RWPE2 (cell line): Measurements from ENCODE around the gene CEP250.
"Not testable (repeated sequence)": the region's sequence is repeated elsewhere in the genome, so short reads cannot be mapped to it uniquely, and the experiment has no call there.

ENCODE experiments used
- ATAC-seq: fragments of 200-7000 bp; cut with Tn5 transposase; 3 replicates; pipeline ENCODE4 v1.9.1; 2021; ENCODE audit warnings: low read depth
- DNase-seq: peaks from one replicate; pipeline ENCODE4 v3.0.0-alpha.2; 2020; ENCODE audit warnings: low spot score
- H3K27ac ChIP-seq: fragments of 450-650 bp; 2 replicates; pipeline ENCODE4 v1.5.1; 2017; ENCODE audit warnings: mild to moderate bottlenecking; ENCODE audit not compliant: poor library complexity, severe bottlenecking
- H3K27me3 ChIP-seq: fragments of 250-450 bp; sonication (Bioruptor Pico); 2 replicates; pipeline ENCODE4 v1.5.1; 2021; ENCODE audit warnings: mild to moderate bottlenecking, moderate library complexity; ENCODE audit not compliant: insufficient read depth, poor library complexity, severe bottlenecking
- H3K36me3 ChIP-seq: fragments of 250-450 bp; sonication (Bioruptor Pico); 2 replicates; pipeline ENCODE4 v1.5.1; 2020; ENCODE audit warnings: low read depth, mild to moderate bottlenecking, moderate library complexity
- H3K4me1 ChIP-seq: fragments of 250-450 bp; sonication (Bioruptor Pico); 2 replicates; pipeline ENCODE4 v1.5.1; 2021; ENCODE audit warnings: mild to moderate bottlenecking, moderate library complexity; ENCODE audit not compliant: insufficient read depth, poor library complexity, severe bottlenecking
- H3K4me3 ChIP-seq: fragments of 250-450 bp; sonication (Bioruptor Pico); 2 replicates; pipeline ENCODE4 v1.5.1; 2021; ENCODE audit warnings: mild to moderate bottlenecking, moderate library complexity; ENCODE audit not compliant: severe bottlenecking
- H3K9me3 ChIP-seq: fragments of 250-450 bp; sonication (Bioruptor Pico); 2 replicates; pipeline ENCODE4 v1.5.1; 2021; ENCODE audit warnings: mild to moderate bottlenecking, moderate library complexity; ENCODE audit not compliant: severe bottlenecking
- CTCF ChIP-seq: fragments of 450-650 bp; IDR thresholded peaks from one replicate; pipeline ENCODE4 v1.5.1; 2017; ENCODE audit warnings: mild to moderate bottlenecking, moderate library complexity; ENCODE audit not compliant: poor library complexity, severe bottlenecking

The CEP250 gene

GRCh38 chr20:35446356-35447078, 8.9 kb upstream of the CEP250 start:
- peaks cover 26% of the 10 kb centered on the region for H3K4me1 ChIP-seq
- ATAC-seq (no peak), DNase-seq (no peak)
- H3K36me3 ChIP-seq: no peaks in the 10 kb centered on the region
- H3K27ac ChIP-seq: peak overlapping the region; percentile 8
- H3K9me3 ChIP-seq: no peaks in the 10 kb centered on the region
- no peaks in the 10 kb centered on the region for H3K27me3 ChIP-seq
- no peak overlapping the region for H3K4me3 ChIP-seq
- TF ChIP-seq CTCF: no peak

- H3K4me3 ChIP-seq: no peak overlapping the region
- H3K4me1 ChIP-seq: peaks cover 33% of the 10 kb centered on the region
- H3K27me3 ChIP-seq: no peaks in the 10 kb centered on the region
- peak overlapping the region; percentile 8 for H3K27ac ChIP-seq
- H3K9me3 ChIP-seq: no peaks in the 10 kb centered on the region
- peak; percentile 100 for TF ChIP-seq CTCF
- DNase-seq: no peak
- H3K36me3 ChIP-seq: no peaks in the 10 kb centered on the region
- ATAC-seq: peak; percentile 81
These were observed 8.2 kb upstream of the CEP250 start for GRCh38 chr20:35447082-35447789.

GRCh38 chr20:35448788-35449373, 6.5 kb upstream of the CEP250 start:
- Histone ChIP-seq H3K27ac (no peak overlapping the region), H3K9me3 (no peaks in the 10 kb centered on the region), H3K36me3 (no peaks in the 10 kb centered on the region), H3K4me3 (no peak overlapping the region), H3K4me1 (peaks cover 29% of the 10 kb centered on the region), H3K27me3 (no peaks in the 10 kb centered on the region)
- ATAC-seq (no peak), DNase-seq (no peak)
- no peak for TF ChIP-seq CTCF

GRCh38 chr20:35449855-35450254, 5.5 kb upstream of the CEP250 start:
- H3K27me3 ChIP-seq, H3K4me3 ChIP-seq, DNase-seq, H3K9me3 ChIP-seq, ATAC-seq, H3K36me3 ChIP-seq: not testable (repeated sequence)
- peak overlapping the region; percentile 52 for H3K27ac ChIP-seq
- H3K4me1 ChIP-seq: peaks cover 30% of the 10 kb centered on the region

GRCh38 chr20:35451295-35451694, 4.1 kb upstream of the CEP250 start:
- Histone ChIP-seq H3K27ac (peak overlapping the region; percentile 52), H3K4me1 (peaks cover 35% of the 10 kb centered on the region), H3K36me3 (peaks cover 3% of the 10 kb centered on the region; the same call in 1 of the 2 replicates), H3K27me3 (no peaks in the 10 kb centered on the region), H3K4me3 (no peak overlapping the region), H3K9me3 (no peaks in the 10 kb centered on the region)
- DNase-seq (peak; percentile 96), ATAC-seq (peak; percentile 23)
- no peak for TF ChIP-seq CTCF
